K562 (cell line): ENCODE measurements around the gene OPA3. TPM values are rescaled to one million over a fixed set of nuclear protein-coding genes. Genes with fewer than 3 reads are reported as not detected.

Experiments
- BCOR ChIP-seq: fragments of 450-650 bp; IDR thresholded peaks from 2 replicates; pipeline ENCODE4 v1.6.1; 2016
- BRD9 ChIP-seq: fragments of 450-650 bp; IDR thresholded peaks from 2 replicates; pipeline ENCODE4 v1.6.1; 2018; ENCODE audit warnings: low read depth; ENCODE audit not compliant: partially characterized antibody
- DACH1 ChIP-seq: fragments of 450-650 bp; IDR thresholded peaks from 2 replicates; pipeline ENCODE4 v1.6.1; 2018; ENCODE audit not compliant: partially characterized antibody
- DDX20 ChIP-seq: fragments of 450-650 bp; IDR thresholded peaks from 2 replicates; pipeline ENCODE4 v1.6.1; 2016; ENCODE audit warnings: missing genetic modification characterization, low read depth, mild to moderate bottlenecking, missing compliant biosample characterization, moderate library complexity
- EZH2 ChIP-seq: IDR thresholded peaks from 2 replicates; pipeline ENCODE4 v1.6.1; 2012; ENCODE audit warnings: low read depth, mild to moderate bottlenecking, inconsistent platforms, low read length, borderline replicate concordance
- JUN ChIP-seq, 2 experiments: sonication (generic) in 1 of 2; formaldehyde crosslinking in 1 of 2; IDR thresholded peaks; 2 replicates each; pipeline versions ENCODE4 v1.6.1 to v1.8.0; 2012 to 2022; ENCODE audit warnings: borderline replicate concordance in 2 of 2, mild to moderate bottlenecking in 2 of 2, improper control_type of control experiment in 1 of 2, low read depth in 1 of 2, low read length in 1 of 2, missing genetic modification reagents in 1 of 2
- KHSRP ChIP-seq: fragments of 450-650 bp; IDR thresholded peaks from 2 replicates; pipeline ENCODE4 v1.6.1; 2017
- MYNN ChIP-seq, 2 experiments: sonication (generic); formaldehyde crosslinking in 1 of 2; IDR thresholded peaks; 2 replicates each; pipeline versions ENCODE4 v1.5.0 to v1.6.1; 2016 to 2020; ENCODE audit warnings: antibody characterized with exemption in 1 of 2, missing genetic modification reagents in 1 of 2
- NBN ChIP-seq: fragments of 450-650 bp; IDR thresholded peaks from 2 replicates; pipeline ENCODE4 v1.6.1; 2016; ENCODE audit warnings: low read depth, mild to moderate bottlenecking
- RBFOX2 ChIP-seq: fragments of 200-400 bp; formaldehyde crosslinking; IDR thresholded peaks from 2 replicates; pipeline ENCODE4 v1.6.1; 2017; ENCODE audit warnings: low read depth, mild to moderate bottlenecking, low read length, moderate library complexity
- SNRNP70 ChIP-seq: fragments of 200-400 bp; formaldehyde crosslinking; optimal IDR thresholded peaks from 2 replicates; pipeline ENCODE3; 2017; ENCODE audit warnings: low read depth, low read length
- SP1 ChIP-seq: sonication (generic); formaldehyde crosslinking; IDR thresholded peaks from 2 replicates; pipeline ENCODE4 v1.8.1; 2022; ENCODE audit warnings: mild to moderate bottlenecking, missing genetic modification reagents
- SREBF2 ChIP-seq: sonication (generic); formaldehyde crosslinking; IDR thresholded peaks from 2 replicates; pipeline ENCODE4 v1.4.0; 2020; ENCODE audit warnings: mild to moderate bottlenecking, missing genetic modification reagents
- TOE1 ChIP-seq, 2 experiments: fragments of 450-650 bp in 1 of 2; sonication (generic) in 1 of 2; formaldehyde crosslinking in 1 of 2; IDR thresholded peaks; 2 replicates each; pipeline versions ENCODE4 v1.7.1 to v1.8.0; 2016 to 2022; ENCODE audit warnings: borderline replicate concordance in 2 of 2, mild to moderate bottlenecking in 2 of 2, antibody characterized with exemption in 1 of 2, inconsistent platforms in 1 of 2, low read depth in 1 of 2, missing genetic modification reagents in 1 of 2, moderate library complexity in 1 of 2
- ZBTB1 ChIP-seq: sonication (generic); formaldehyde crosslinking; IDR thresholded peaks from 2 replicates; pipeline ENCODE4 v1.8.1; 2023; ENCODE audit warnings: missing genetic modification reagents, low read depth, mild to moderate bottlenecking, borderline replicate concordance
- polyA plus RNA-seq, 8 experiments: library from polyadenylated mRNA; depleted of rRNA in 4 of 8; stranded (reverse) in 5 of 8; unstranded in 3 of 8; fragments of >200 nt; fragmentation: Nextera tagmentation in 2 of 8; fragmentation: Illumina TruSeq in 1 of 8; extraction: Ambion mirVana in 2 of 8; extraction: Trizol in 1 of 8; gene quantifications; 2 replicates each; pipeline versions ENCODE4 v1.2.1 to v1.2.3, GENCODE V29; 2011 to 2014; ENCODE audit warnings: inconsistent platforms in 1 of 8, missing spikeins in 1 of 8
- total RNA-seq, 7 experiments: library from RNA; depleted of rRNA in 6 of 7; stranded (reverse); fragments of >200 nt in 6 of 7; fragmentation: Illumina TruSeq in 2 of 7; extraction: Trizol in 2 of 7; gene quantifications; 2 replicates each; pipeline versions ENCODE4 v1.2.1 to v1.2.3, GENCODE V29; 2011 to 2021; ENCODE audit warnings: low replicate concordance in 1 of 7
- TF ChIP-seq, protein P1 (sequence below): fragments of 450-650 bp; formaldehyde crosslinking; conservative IDR thresholded peaks from 2 replicates; pipeline ENCODE4 v1.4.0; 2022; ENCODE audit warnings: mild to moderate bottlenecking, missing genetic modification characterization
- TF ChIP-seq, protein P2 (sequence below), 2 experiments: fragments of 450-650 bp; conservative IDR thresholded peaks; 2 replicates each; pipeline ENCODE4 v1.6.1; 2017; ENCODE audit warnings: mild to moderate bottlenecking in 2 of 2, moderate library complexity in 2 of 2
- TF ChIP-seq, protein P3 (sequence below): fragments of 200-800 bp; sonication (Bioruptor generic); IDR thresholded peaks from 2 replicates; pipeline ENCODE4 v1.6.1; 2017; ENCODE audit warnings: missing genetic modification characterization, missing compliant biosample characterization
- TF ChIP-seq, protein P4 (sequence below): fragments of 200-400 bp; formaldehyde crosslinking; IDR thresholded peaks from 2 replicates; pipeline ENCODE4 v1.6.1; 2017; ENCODE audit warnings: mild to moderate bottlenecking, low read depth, low read length, moderate library complexity

The OPA3 gene
- total and polyA plus RNA-seq, 9 of the 15 experiments (the other 6 are each of a cell fraction or from before 2014, with no cell fraction given): 1.4 to 18.8 (median 9.0) TPM

DNA sequence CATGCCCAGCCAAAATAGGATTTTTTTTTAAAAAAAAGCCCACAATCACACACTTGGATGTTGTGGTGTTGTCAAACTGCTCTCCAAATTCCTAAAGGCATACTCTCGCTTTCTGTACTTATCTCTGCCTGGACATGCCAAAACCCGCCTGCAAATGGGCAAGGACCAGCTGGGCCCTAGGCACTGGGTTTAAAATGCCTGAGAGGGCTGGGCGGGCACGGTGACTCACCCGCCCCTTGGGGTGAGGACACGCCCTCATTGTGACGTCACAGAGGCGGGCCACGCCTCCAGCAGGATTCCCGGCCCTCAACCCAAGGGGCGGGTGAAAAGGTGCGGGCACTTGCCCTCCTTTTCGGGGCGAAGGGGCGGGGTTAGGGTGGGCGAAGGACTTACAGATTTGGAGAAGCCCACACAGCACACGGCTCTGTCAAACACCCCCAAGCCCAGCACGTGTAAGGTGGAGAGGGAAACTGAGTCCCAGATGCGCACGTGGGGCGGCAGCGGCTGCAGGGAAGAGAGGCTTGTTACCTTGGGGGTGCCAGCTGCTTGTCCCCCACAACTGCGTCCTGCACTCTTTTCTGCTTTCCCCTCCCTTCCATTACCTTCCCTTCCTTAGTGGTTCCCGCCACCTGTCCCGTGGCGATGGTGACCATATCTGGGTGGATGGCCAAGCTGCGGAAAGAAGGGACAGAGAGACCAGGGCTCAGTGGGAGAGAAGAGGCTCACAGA lies 48.0 kb upstream of the OPA3 start (continued):
- TF ChIP-seq BCOR (no peak), MYNN (IDR thresholded peaks at IDR 0.05) (peak; percentile 79), MYNN (CRISPR knock-in tag; IDR thresholded peaks at IDR 0.05) (no peak), ZBTB1 (no peak), NBN (peak; percentile 95), DACH1 (peak; percentile 20), BRD9 (no peak), TOE1 (IDR thresholded peaks at IDR 0.05; ENCODE audit: borderline replicate concordance) (no peak), TOE1 (CRISPR knock-in tag; IDR thresholded peaks at IDR 0.05; ENCODE audit: borderline replicate concordance, low read depth) (peak; percentile 66; the same call in 1 of the 2 replicates), KHSRP (peak; percentile 85), RBFOX2 (no peak), SNRNP70 (no peak), DDX20 (no peak), EZH2 (no peak), JUN (IDR thresholded peaks at IDR 0.05; ENCODE audit: borderline replicate concordance, low read depth, low read length) (peak; percentile 58), JUN (CRISPR knock-in tag; IDR thresholded peaks at IDR 0.05; ENCODE audit: borderline replicate concordance) (no peak), SP1 (peak; percentile 83), SREBF2 (CRISPR knock-in tag) (no peak)
- TF ChIP-seq, protein P1, sequence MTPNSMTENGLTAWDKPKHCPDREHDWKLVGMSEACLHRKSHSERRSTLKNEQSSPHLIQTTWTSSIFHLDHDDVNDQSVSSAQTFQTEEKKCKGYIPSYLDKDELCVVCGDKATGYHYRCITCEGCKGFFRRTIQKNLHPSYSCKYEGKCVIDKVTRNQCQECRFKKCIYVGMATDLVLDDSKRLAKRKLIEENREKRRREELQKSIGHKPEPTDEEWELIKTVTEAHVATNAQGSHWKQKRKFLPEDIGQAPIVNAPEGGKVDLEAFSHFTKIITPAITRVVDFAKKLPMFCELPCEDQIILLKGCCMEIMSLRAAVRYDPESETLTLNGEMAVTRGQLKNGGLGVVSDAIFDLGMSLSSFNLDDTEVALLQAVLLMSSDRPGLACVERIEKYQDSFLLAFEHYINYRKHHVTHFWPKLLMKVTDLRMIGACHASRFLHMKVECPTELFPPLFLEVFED (CRISPR knock-in tag): no peak
- TF ChIP-seq, protein P2, sequence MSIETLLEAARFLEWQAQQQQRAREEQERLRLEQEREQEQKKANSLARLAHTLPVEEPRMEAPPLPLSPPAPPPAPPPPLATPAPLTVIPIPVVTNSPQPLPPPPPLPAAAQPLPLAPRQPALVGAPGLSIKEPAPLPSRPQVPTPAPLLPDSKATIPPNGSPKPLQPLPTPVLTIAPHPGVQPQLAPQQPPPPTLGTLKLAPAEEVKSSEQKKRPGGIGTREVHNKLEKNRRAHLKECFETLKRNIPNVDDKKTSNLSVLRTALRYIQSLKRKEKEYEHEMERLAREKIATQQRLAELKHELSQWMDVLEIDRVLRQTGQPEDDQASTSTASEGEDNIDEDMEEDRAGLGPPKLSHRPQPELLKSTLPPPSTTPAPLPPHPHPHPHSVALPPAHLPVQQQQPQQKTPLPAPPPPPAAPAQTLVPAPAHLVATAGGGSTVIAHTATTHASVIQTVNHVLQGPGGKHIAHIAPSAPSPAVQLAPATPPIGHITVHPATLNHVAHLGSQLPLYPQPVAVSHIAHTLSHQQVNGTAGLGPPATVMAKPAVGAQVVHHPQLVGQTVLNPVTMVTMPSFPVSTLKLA (conservative IDR thresholded peaks at IDR 0.05): peak in 1 of 2 experiments; percentile 26; a peak in 1 of 4 replicates
- TF ChIP-seq, protein P3, sequence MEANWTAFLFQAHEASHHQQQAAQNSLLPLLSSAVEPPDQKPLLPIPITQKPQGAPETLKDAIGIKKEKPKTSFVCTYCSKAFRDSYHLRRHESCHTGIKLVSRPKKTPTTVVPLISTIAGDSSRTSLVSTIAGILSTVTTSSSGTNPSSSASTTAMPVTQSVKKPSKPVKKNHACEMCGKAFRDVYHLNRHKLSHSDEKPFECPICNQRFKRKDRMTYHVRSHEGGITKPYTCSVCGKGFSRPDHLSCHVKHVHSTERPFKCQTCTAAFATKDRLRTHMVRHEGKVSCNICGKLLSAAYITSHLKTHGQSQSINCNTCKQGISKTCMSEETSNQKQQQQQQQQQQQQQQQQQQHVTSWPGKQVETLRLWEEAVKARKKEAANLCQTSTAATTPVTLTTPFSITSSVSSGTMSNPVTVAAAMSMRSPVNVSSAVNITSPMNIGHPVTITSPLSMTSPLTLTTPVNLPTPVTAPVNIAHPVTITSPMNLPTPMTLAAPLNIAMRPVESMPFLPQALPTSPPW (CRISPR knock-in tag): peak; percentile 56; the same call in 1 of the 2 replicates
- TF ChIP-seq, protein P4, sequence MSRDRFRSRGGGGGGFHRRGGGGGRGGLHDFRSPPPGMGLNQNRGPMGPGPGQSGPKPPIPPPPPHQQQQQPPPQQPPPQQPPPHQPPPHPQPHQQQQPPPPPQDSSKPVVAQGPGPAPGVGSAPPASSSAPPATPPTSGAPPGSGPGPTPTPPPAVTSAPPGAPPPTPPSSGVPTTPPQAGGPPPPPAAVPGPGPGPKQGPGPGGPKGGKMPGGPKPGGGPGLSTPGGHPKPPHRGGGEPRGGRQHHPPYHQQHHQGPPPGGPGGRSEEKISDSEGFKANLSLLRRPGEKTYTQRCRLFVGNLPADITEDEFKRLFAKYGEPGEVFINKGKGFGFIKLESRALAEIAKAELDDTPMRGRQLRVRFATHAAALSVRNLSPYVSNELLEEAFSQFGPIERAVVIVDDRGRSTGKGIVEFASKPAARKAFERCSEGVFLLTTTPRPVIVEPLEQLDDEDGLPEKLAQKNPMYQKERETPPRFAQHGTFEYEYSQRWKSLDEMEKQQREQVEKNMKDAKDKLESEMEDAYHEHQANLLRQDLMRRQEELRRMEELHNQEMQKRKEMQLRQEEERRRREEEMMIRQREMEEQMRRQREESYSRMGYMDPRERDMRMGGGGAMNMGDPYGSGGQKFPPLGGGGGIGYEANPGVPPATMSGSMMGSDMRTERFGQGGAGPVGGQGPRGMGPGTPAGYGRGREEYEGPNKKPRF: no peak
